ENCODE measurements around the gene MYLK4. TPM values are rescaled to one million over a fixed set of nuclear protein-coding genes. Genes with fewer than 3 reads are reported as not detected.

Gene MYLK4
- total RNA-seq, 1 donor from 2014 or later: 0.23 TPM

DNA sequence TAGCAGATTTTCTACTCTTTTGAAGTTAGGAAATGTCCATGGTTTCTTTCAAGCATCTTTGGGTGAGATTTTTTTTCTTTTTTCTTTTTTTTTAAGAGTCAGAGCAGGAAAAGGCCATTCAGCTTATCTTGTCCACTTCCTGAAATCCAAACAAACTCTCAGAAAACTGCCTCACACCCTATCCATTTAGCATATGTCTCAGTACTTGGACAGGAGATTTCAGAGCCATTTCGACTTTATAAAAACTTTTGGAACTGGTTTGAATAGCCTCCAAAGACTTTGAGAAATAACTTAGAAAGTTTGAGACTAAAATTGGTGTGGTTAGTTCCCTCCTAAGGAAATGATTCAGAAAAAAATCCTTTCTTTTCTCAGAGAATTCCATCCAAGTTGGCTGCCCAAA, 125.1 kb downstream of the MYLK4 start:
- peak; percentile 34 for DNase-seq (ENCODE audit: low read depth)
- Histone ChIP-seq H3K79me2 (ENCODE audit: insufficient read depth, low read length) (no peaks in the 10 kb centered on the region), H3K4me1 (ENCODE audit: insufficient read depth, low read length) (peaks cover 7% of the 10 kb centered on the region), H3K4me3 (ENCODE audit: insufficient read depth, low read depth, low read length) (no peak overlapping the region), H3K27me3 (ENCODE audit: insufficient read depth, low read length) (peaks cover 10% of the 10 kb centered on the region), H2AFZ (ENCODE audit: low read depth, low read length) (no peak overlapping the region), H3K27ac (ENCODE audit: low read depth, low read length) (no peak overlapping the region), H3K36me3 (ENCODE audit: insufficient read depth, low read length) (no peaks in the 10 kb centered on the region), H4K20me1 (ENCODE audit: insufficient read depth, low read length) (no peaks in the 10 kb centered on the region), H3K4me2 (ENCODE audit: low read length) (no peak overlapping the region), H3K9ac (ENCODE audit: low read length) (no peak overlapping the region), H3K9me3 (ENCODE audit: insufficient read depth, low read depth, low read length) (no peaks in the 10 kb centered on the region)
- Mint-ChIP-seq H3K27me3 (ENCODE audit: low read depth, unreplicated experiment) (peaks cover 8% of the 10 kb centered on the region), H3K27ac (ENCODE audit: unreplicated experiment) (no peak overlapping the region), H3K9me3 (ENCODE audit: unreplicated experiment) (no peaks in the 10 kb centered on the region), H3K4me3 (ENCODE audit: unreplicated experiment) (no peak overlapping the region), H3K4me1 (ENCODE audit: low read depth, unreplicated experiment) (peaks cover 8% of the 10 kb centered on the region), H3K36me3 (ENCODE audit: low read depth, unreplicated experiment) (peaks cover 3% of the 10 kb centered on the region)
- FAIRE-seq: peak; percentile 9
- TF ChIP-seq, protein P1, sequence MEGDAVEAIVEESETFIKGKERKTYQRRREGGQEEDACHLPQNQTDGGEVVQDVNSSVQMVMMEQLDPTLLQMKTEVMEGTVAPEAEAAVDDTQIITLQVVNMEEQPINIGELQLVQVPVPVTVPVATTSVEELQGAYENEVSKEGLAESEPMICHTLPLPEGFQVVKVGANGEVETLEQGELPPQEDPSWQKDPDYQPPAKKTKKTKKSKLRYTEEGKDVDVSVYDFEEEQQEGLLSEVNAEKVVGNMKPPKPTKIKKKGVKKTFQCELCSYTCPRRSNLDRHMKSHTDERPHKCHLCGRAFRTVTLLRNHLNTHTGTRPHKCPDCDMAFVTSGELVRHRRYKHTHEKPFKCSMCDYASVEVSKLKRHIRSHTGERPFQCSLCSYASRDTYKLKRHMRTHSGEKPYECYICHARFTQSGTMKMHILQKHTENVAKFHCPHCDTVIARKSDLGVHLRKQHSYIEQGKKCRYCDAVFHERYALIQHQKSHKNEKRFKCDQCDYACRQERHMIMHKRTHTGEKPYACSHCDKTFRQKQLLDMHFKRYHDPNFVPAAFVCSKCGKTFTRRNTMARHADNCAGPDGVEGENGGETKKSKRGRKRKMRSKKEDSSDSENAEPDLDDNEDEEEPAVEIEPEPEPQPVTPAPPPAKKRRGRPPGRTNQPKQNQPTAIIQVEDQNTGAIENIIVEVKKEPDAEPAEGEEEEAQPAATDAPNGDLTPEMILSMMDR (IDR thresholded peaks at IDR 0.05; ENCODE audit: insufficient read depth, low read depth, low read length): no peak
- no peak for TF ChIP-seq EZH2 (IDR thresholded peaks at IDR 0.05; ENCODE audit: insufficient read depth, low read length)

DNA sequence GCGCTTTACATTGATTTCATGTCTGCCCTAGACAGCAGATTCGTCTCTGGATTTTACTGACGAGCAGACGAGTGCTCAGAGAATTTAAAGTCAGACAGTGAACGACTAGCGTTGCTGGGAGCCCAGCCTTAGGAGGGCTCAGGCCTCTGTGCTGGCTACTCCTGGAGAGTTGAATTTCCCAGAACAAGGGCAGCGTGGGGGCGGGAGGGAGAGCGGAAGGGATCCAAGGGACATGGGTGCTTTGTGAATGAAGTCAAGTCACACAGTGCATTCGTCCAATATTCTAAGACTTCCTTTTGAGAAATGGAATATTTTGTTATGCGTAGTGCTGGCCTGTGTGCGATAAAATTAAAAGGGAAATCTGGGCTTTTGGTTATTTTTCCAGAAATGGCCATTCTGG, 126.5 kb downstream of the MYLK4 start:
- no peak overlapping the region for H3K27ac ChIP-seq (ENCODE audit: low read depth, low read length)
- no peaks in the 10 kb centered on the region for H3K9me3 ChIP-seq (ENCODE audit: insufficient read depth, low read depth, low read length)
- no peak overlapping the region for H3K4me2 ChIP-seq (ENCODE audit: low read length)
- DNase-seq (ENCODE audit: low read depth): no peak
- peaks cover 3% of the 10 kb centered on the region for H3K36me3 Mint-ChIP-seq (ENCODE audit: low read depth, unreplicated experiment)
- no peak overlapping the region for H2AFZ ChIP-seq (ENCODE audit: low read depth, low read length)
- no peak overlapping the region for H3K9ac ChIP-seq (ENCODE audit: low read length)
- FAIRE-seq: no peak
- peaks cover 17% of the 10 kb centered on the region for H3K27me3 Mint-ChIP-seq (ENCODE audit: low read depth, unreplicated experiment)
- no peaks in the 10 kb centered on the region for H3K4me1 ChIP-seq (ENCODE audit: insufficient read depth, low read length)
- H3K27me3 ChIP-seq (ENCODE audit: insufficient read depth, low read length): peaks cover 17% of the 10 kb centered on the region
- H3K79me2 ChIP-seq (ENCODE audit: insufficient read depth, low read length): no peaks in the 10 kb centered on the region
- no peaks in the 10 kb centered on the region for H4K20me1 ChIP-seq (ENCODE audit: insufficient read depth, low read length)
- peaks cover 3% of the 10 kb centered on the region for H3K4me1 Mint-ChIP-seq (ENCODE audit: low read depth, unreplicated experiment)
- no peaks in the 10 kb centered on the region for H3K36me3 ChIP-seq (ENCODE audit: insufficient read depth, low read length)
- no peaks in the 10 kb centered on the region for H3K9me3 Mint-ChIP-seq (ENCODE audit: unreplicated experiment)
- H3K4me3 ChIP-seq (ENCODE audit: insufficient read depth, low read depth, low read length): no peak overlapping the region
- TF ChIP-seq, protein P1 (IDR thresholded peaks at IDR 0.05; ENCODE audit: insufficient read depth, low read depth, low read length): no peak
- no peak for TF ChIP-seq EZH2 (IDR thresholded peaks at IDR 0.05; ENCODE audit: insufficient read depth, low read length)
- H3K4me3 Mint-ChIP-seq (ENCODE audit: unreplicated experiment): no peak overlapping the region
- H3K27ac Mint-ChIP-seq (ENCODE audit: unreplicated experiment): no peak overlapping the region

DNA sequence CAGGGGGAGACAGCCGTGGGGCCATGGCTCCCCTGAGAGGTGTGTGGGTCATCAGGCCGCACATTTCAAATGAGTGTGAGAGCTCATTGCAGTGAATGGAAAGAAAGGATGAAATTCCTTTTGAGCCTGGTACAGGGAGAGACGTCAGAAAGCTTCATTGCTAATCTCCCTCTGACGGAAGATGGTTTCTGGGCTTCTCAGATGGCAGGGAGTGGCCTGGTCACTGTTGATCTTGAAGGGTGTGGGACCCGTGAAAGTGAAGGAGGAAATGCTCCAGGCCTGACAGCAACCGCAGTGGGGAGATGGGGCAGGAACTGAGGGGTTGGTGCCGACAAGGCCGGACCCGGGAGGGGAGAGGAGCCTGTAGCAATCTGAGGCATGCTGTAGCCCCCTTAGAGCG, 127.4 kb downstream of the MYLK4 start:
- H3K4me2 ChIP-seq (ENCODE audit: low read length): no peak overlapping the region

More for the DNA sequence above, 127.4 kb downstream of the MYLK4 start:
- DNase-seq (ENCODE audit: low read depth): no peak
- peaks cover 1% of the 10 kb centered on the region for H3K36me3 Mint-ChIP-seq (ENCODE audit: low read depth, unreplicated experiment)
- H3K4me3 ChIP-seq (ENCODE audit: insufficient read depth, low read depth, low read length): no peak overlapping the region
- no peak overlapping the region for H3K4me3 Mint-ChIP-seq (ENCODE audit: unreplicated experiment)
- H4K20me1 ChIP-seq (ENCODE audit: insufficient read depth, low read length): no peaks in the 10 kb centered on the region
- H3K27me3 Mint-ChIP-seq (ENCODE audit: low read depth, unreplicated experiment): peaks cover 22% of the 10 kb centered on the region
- no peak for FAIRE-seq
- no peak for TF ChIP-seq EZH2 (IDR thresholded peaks at IDR 0.05; ENCODE audit: insufficient read depth, low read length)
- TF ChIP-seq, protein P1 (IDR thresholded peaks at IDR 0.05; ENCODE audit: insufficient read depth, low read depth, low read length): no peak
- H3K9me3 Mint-ChIP-seq (ENCODE audit: unreplicated experiment): no peaks in the 10 kb centered on the region
- H3K4me1 Mint-ChIP-seq (ENCODE audit: low read depth, unreplicated experiment): peaks cover 3% of the 10 kb centered on the region
- no peak overlapping the region for H2AFZ ChIP-seq (ENCODE audit: low read depth, low read length)
- no peaks in the 10 kb centered on the region for H3K79me2 ChIP-seq (ENCODE audit: insufficient read depth, low read length)
- no peaks in the 10 kb centered on the region for H3K4me1 ChIP-seq (ENCODE audit: insufficient read depth, low read length)
- H3K27ac ChIP-seq (ENCODE audit: low read depth, low read length): no peak overlapping the region
- H3K9ac ChIP-seq (ENCODE audit: low read length): no peak overlapping the region
- peaks cover 23% of the 10 kb centered on the region for H3K27me3 ChIP-seq (ENCODE audit: insufficient read depth, low read length)
- H3K36me3 ChIP-seq (ENCODE audit: insufficient read depth, low read length): no peaks in the 10 kb centered on the region
- H3K27ac Mint-ChIP-seq (ENCODE audit: unreplicated experiment): no peak overlapping the region
- no peaks in the 10 kb centered on the region for H3K9me3 ChIP-seq (ENCODE audit: insufficient read depth, low read depth, low read length)

Measured in astrocyte (in vitro differentiated cells and primary cell).